Panc1 (cell line): ENCODE measurements around the gene ESAM.

ENCODE experiments used
- CTCF ChIP-seq: fragments of 450-650 bp; IDR thresholded peaks from 2 replicates; pipeline ENCODE4 v1.5.1; 2017; ENCODE audit warnings: mild to moderate bottlenecking
- POLR2AphosphoS5 ChIP-seq: IDR thresholded peaks from 2 replicates; pipeline ENCODE4 v1.6.1; 2012; ENCODE audit warnings: mild to moderate bottlenecking, low read depth, low read length, moderate library complexity
- REST ChIP-seq, 2 experiments: IDR thresholded peaks; 2 replicates each; pipeline ENCODE4 v1.6.1; 2011 to 2012; ENCODE audit warnings: low read depth in 2 of 2, control low read depth in 1 of 2, low read length in 1 of 2, mild to moderate bottlenecking in 1 of 2, moderate library complexity in 1 of 2; ENCODE audit not compliant: insufficient read depth in 1 of 2
- SIN3A ChIP-seq: IDR thresholded peaks from 2 replicates; pipeline ENCODE4 v1.6.1; 2012; ENCODE audit warnings: low read depth, mild to moderate bottlenecking, low read length, moderate library complexity, borderline replicate concordance; ENCODE audit not compliant: insufficient read depth
- TCF7L2 ChIP-seq: IDR thresholded peaks from 2 replicates; pipeline ENCODE4 v1.6.1; 2011; ENCODE audit warnings: mild to moderate bottlenecking, low read depth, low read length, inconsistent platforms

- no peak for TF ChIP-seq CTCF
- TF ChIP-seq POLR2AphosphoS5 = no peak
- no peak for TF ChIP-seq TCF7L2
- TF ChIP-seq REST (IDR thresholded peaks at IDR 0.05; ENCODE audit: insufficient read depth in 1 of 2, low read depth in 2 of 2, low read length in 1 of 2) = no peak
- no peak for TF ChIP-seq SIN3A
Measured at GRCh38 chr11:124751741-124752470, 10.2 kb downstream of the ESAM start, which contains the start of gene VSIG2.
